Fibroblast of villous mesenchyme (primary cell): ENCODE results near the gene ADPRHL1. TPM values are rescaled to one million over a fixed set of nuclear protein-coding genes. Genes with fewer than 3 reads are reported as not detected.
A peak's percentile ranks its signal among the peaks of the same experiment; 100 is the strongest.

Experiments used
- DNase-seq: peaks from one replicate; pipeline ENCODE4 v3.0.0-alpha.2; 2010; ENCODE audit warnings: low read depth
- H3K4me3 ChIP-seq: 2 replicates; pipeline ENCODE4 v1.5.1; 2011; ENCODE audit warnings: low read depth, mild to moderate bottlenecking, low read length
- total RNA-seq: library from RNA; depleted of rRNA; stranded (reverse); fragments of >200 nt; gene quantifications from 2 replicates; pipeline ENCODE4 v1.2.3, GENCODE V29; 2012
- TF ChIP-seq, protein P1 (sequence below): IDR thresholded peaks from 2 replicates; pipeline ENCODE4 v1.5.1; 2012; ENCODE audit warnings: low read depth, mild to moderate bottlenecking, low read length; ENCODE audit not compliant: insufficient read depth

The ADPRHL1 gene
- total RNA-seq, 1 donor, result 1.3 TPM

DNA sequence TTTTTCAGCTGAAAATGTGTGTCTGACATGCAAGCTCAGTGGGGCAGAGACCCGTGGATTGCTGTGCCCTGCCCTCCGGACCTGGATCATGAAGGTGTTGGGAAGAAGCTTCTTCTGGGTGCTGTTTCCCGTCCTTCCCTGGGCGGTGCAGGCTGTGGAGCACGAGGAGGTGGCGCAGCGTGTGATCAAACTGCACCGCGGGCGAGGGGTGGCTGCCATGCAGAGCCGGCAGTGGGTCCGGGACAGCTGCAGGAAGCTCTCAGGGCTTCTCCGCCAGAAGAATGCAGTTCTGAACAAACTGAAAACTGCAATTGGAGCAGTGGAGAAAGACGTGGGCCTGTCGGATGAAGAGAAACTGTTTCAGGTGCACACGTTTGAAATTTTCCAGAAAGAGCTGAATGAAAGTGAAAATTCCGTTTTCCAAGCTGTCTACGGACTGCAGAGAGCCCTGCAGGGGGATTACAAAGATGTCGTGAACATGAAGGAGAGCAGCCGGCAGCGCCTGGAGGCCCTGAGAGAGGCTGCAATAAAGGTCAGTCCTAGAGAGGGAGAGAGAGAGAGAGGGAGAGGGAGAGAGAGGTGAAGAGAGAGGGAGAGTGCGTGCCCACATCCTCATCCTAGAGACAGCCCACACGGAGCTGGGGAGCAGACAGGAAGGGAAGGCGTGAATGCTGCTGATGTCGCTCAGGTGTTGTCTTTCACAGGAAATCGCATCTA is 42.4 kb upstream of the ADPRHL1 start:
- peak; percentile 55 for DNase-seq
- H3K4me3 ChIP-seq, result peak overlapping the region; percentile 43
- TF ChIP-seq, protein P1, sequence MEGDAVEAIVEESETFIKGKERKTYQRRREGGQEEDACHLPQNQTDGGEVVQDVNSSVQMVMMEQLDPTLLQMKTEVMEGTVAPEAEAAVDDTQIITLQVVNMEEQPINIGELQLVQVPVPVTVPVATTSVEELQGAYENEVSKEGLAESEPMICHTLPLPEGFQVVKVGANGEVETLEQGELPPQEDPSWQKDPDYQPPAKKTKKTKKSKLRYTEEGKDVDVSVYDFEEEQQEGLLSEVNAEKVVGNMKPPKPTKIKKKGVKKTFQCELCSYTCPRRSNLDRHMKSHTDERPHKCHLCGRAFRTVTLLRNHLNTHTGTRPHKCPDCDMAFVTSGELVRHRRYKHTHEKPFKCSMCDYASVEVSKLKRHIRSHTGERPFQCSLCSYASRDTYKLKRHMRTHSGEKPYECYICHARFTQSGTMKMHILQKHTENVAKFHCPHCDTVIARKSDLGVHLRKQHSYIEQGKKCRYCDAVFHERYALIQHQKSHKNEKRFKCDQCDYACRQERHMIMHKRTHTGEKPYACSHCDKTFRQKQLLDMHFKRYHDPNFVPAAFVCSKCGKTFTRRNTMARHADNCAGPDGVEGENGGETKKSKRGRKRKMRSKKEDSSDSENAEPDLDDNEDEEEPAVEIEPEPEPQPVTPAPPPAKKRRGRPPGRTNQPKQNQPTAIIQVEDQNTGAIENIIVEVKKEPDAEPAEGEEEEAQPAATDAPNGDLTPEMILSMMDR, result no peak

DNA sequence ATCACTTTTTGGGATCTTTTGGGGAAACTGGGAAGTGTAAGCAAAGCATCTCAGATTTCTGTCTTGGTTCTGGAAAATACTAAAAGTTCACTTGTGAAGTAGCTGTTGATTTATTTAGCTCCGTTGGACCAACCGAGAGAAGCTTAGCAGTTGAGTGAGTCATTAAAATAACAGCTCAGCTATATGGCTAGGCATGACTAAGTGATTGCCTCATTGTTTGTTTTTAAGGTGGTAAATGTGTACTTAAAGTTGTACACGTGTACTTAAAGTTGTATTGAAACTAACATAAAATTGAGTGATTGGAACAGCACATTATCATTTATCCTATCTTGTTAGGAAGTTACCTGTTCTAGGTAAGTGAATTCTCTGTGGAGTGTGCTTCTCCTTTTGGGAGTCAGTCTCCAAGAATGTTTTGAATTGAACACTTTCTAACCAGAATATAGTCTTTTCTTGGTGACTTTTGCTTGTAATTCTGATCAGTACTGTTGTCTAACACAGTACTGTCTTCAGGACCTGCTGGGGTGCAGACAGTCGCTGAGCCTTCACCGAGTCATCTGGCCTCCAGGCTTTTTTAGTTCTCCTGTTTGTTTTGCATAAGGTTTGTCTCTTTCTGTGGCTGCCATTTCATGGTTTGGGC is 40.1 kb upstream of the ADPRHL1 start:
- TF ChIP-seq, protein P1, result no peak
- H3K4me3 ChIP-seq, result peak overlapping the region; percentile 41

DNA sequence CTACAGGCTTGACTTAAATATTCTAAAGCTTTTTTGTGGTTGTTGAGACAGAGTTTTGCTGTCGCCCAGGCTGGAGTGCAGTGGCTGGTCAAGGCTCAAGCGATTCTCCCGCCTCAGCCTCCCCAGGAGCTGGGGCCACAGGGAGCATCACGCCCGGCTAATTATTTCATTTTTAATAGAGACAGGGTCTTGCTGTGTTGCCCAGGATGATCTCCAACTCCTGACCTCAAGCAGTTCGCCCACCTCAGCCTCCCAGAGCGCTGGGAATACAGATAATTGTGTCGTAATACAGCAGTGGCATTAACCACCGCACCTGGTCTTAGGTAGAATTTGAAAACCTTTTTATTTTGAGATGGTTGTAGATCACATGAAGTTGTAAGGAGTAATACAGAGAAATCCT is 38.7 kb upstream of the ADPRHL1 start:
- no peak for DNase-seq
- TF ChIP-seq, protein P1, result no peak
- peak overlapping the region; percentile 91 for H3K4me3 ChIP-seq

More for the DNA sequence above, 40.1 kb upstream of the ADPRHL1 start:
- peak; percentile 98 for DNase-seq

DNA sequence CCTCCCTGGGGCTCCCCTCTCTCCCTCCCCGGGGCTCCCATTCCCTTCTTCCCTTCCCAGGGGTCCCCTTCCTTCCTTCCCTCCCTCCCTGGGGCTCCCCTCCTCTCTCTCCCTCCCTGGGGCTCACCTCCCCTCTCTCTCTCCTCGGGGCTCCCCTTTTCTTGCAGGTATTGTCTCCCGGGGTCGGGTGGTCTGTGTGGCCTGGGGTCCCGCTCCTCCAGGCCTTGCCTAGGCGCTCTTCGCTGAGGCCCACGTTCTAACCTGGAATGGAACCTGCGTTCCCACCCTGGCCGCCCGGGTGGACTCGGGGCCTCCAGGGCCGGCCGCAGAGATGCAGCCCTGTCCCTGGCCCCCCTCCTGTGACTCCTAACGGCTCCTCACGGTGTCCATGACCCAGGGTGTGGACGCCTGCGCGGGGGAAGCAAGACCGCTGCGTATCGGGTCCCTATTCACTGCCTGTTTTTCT is 38.2 kb upstream of the ADPRHL1 start:
- peak; percentile 38 for DNase-seq
- TF ChIP-seq, protein P1, result no peak

DNA sequence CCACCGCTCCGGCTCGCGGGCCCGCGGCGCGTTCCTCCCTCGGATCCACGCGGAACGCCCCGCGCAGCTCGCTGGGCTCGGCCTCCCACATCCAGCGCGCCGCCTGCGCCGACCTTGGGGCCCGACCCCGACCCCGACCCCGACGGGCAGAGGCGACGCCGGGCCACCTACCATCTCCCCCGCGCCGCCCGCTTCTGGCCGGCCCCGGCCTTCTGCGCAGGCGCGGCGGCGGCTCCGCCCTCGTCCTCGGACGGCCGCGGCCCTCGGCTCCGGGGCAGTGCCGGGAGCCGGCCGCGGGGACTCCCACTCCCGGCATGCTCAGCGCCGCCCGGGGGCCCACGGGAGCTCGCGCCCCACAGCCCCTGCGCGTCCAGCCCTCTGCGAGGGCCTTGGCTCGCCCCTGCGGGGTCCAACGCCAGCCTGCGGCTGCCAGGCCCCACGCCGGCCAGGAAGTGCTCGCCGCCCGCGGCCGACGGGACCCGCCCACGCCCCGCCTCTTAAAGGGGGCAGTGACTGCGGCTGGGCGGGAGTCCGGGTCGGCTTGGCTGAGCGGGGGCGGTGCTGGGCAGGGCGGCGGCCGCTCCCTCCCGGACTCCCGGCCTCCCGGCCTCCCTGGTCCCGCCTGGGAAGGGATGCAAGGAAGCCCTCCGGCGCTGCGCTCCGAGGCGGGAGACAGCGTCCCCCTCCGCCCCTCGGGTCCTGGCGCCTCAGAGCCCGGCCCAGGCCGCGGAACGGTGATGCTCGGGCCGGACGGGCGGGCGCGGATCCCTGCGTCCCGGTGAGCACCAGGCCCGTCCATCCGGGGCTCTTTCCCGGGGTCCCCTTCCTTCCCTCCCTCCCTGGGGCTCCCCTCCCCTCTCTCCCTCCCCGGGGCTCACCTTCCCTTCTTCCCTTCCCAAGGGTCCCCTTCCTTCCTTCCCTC is 37.5 kb upstream of the ADPRHL1 start, which contains the start of gene DCUN1D2:
DCUN1D2 (minus strand) TSS at position 216 of the 922 bp plus-strand sequence; CDS start at position 174, 42 bp downstream.
- peak within 1 kb of the TSS; percentile 91 for H3K4me3 ChIP-seq
- DNase-seq, result peak; percentile 97
- TF ChIP-seq, protein P1, result no peak

More for the DNA sequence above, 38.2 kb upstream of the ADPRHL1 start:
- peak overlapping the region; percentile 91 for H3K4me3 ChIP-seq

DNA sequence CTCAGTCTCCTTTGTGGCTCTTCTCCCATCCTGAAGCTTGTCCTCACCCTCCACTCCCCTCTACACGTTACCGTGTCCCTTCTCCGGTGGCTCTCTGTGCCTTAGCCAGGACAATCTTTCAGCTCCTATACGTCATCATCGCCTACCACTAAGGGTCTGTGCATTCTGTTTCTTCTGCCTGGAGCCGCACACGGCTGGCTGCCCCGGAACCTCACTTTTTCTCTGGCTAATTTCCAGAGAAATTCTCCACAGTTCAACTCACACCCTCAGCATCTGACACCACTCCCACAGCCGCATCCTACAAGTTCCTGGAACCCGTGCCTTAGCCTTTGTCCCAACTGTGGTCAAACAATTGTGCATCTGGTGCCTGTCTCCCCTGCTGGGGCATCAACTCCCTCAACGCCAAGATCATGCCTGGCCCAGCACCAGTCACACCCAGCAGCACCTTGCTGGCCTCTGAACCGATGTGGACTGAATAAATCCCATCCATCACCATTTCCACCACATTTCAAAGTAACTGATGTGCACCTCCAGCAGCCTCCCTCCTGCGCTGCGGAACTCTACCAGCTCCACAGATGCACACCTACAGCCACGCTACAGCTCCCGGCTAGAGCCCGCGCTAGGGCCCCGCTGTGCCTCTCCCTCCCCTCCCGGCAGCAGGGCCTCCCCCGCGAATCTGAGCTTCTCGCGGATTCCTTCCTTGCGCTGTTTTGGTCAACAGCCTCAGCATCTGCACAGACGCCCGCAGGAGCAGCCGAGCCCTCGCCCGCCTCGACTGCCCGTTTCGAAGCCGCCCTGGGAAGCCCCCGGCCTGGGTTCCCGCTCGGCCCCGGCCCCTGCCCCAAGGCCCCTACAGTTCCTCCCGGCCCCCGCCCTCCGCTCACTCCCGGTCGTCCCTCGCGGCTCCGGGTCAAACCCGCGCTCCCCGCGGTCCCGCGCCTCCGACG is 36.5 kb upstream of the ADPRHL1 start:
- H3K4me3 ChIP-seq, result peak overlapping the region; percentile 91
- DNase-seq, result peak; percentile 60
- TF ChIP-seq, protein P1, result no peak
